HT1080 (cell line): ENCODE results near the gene ARAP2. TPM values are rescaled to one million over a fixed set of nuclear protein-coding genes. Genes with fewer than 3 reads are reported as not detected.

Experiments
- DNase-seq: peaks from one replicate; pipeline ENCODE4 v3.0.0-alpha.2; 2015; ENCODE audit warnings: low read depth
- total RNA-seq: library from RNA; depleted of rRNA; stranded (reverse); fragments of >200 nt; shearing (Covaris generic); gene quantifications from 2 replicates; pipeline ENCODE4 v1.2.3, GENCODE V29; 2014

Gene ARAP2
- total RNA-seq, 1 experiment from 2014 or later: 2.2 TPM

DNA sequence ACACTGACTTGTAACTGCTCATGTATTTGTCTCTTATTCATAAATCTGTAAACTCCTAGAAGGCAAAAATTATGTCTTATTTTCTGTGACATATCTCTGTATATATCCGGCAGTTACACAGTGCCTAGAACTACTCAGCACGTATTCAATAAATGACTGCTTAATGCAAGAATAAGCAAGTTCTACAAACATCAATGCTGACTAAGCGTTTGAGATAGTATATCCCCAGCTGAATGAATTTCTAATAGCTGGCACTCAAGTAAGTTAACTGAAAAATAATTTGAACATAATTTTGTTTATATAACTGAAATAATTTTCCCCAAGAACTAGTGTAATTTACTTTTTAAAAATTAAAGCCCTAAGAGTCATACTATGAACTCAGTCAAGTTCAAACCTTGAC lies 113.7 kb downstream of the ARAP2 start:
- no peak for DNase-seq

DNA sequence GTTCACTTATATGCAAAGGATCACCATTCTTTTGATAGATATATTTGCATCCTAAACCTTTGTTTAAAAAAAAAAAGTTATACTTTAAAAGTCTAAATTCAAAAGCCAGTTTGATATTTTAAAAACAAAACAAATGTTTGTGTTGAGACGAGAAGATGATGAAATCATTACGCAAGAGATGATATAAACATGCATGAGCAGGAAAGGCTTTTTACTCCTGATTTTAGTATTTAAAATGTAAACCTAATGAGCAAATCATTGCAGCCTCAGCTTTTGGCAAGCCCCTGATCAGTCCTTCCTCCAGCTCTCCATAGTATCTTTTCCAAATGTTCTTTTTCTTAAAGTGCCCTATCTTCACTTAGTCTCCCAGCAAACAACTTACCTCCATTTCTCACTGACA lies 115.6 kb downstream of the ARAP2 start:
- no peak for DNase-seq

DNA sequence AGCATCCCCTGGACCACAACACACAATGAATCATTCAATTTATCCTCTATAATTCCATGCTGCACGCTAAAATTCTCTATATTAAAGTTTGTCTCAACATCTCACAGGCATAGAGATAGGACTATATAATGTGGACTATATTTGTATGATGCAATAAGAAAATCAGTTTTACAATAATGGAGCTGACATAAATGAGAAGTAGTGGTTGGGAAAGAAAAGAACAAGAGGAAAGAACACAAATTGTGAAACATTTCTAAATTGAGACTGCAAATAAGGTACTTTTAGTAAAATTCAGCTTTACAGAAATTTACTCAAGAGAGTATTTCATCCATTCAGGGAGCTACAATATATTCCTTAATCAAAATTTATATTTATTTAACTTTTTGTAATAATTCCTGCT lies 120.4 kb downstream of the ARAP2 start:
- no peak for DNase-seq

DNA sequence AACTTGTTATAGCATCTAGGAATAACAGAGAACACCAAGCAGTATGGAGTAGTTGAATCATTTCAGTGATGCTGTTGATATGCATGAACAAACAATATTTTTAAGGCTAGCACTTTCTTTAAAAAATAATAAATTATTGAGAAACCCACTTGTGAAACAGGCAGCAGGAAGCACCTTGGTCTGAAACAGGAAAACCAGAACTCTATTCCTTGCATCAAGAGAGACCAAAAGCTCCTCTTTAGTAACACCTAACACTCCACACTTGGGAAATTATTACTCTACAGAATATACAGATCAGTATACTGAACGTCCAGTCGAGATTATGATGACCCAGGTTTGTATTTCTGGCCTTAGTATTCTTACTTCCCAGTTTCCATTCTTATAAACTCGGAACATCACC lies 129.0 kb downstream of the ARAP2 start:
- no peak for DNase-seq

DNA sequence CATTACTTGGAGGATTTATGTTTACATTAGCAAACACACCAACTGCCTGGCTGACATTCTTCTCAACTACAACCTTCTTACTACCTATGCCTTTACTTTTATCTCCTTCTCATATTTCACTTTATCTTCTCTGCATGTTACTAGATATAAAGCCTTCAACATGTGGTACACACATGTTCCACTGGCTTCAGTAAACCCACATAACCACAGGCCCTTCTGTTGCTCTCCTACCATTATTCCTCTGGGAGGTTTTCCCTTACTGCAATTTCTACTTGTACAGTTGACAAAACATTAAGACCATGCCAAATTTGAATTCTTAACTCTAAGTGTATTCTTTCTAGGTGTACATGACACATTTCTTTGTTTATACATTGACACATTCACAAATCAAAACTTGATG lies 133.1 kb downstream of the ARAP2 start:
- peak; percentile 24 for DNase-seq

DNA sequence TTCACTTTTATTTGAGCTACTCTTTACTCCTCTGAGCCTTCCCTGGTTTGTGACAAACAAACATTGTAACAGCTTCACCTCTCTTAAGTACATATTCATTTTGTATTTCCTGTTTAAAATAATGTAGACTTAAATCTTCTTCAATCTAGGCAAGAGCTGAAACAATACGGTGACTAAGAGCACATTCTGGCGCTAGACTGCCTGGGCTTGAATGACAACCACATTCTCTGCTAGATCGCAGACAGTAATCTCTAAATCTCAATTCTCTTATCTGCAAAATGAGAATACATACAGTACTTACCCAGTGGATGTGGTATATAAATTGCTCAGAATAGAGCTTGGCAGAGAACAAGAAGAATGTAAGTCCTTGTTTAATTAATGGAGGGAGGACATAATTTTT lies 144.8 kb downstream of the ARAP2 start:
- no peak for DNase-seq

DNA sequence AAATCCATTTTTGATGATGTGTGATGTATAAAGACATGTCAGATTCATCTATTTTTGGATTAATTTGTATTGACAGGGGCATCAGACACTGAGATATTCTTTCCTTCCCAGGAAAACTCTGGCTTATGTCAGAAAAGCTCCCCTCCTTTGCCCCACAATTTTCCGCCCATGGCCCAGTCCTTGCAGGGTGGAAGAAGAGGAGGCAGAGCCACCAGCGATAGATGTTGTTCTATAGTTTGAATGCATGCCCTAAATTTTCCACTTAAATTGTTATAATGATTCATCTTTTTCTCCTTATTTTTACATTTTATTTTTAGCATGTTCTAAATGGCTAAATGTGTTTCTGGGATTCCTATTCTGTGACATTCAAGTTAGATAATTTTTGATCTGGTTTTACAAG lies 149.3 kb downstream of the ARAP2 start:
- no peak for DNase-seq

DNA sequence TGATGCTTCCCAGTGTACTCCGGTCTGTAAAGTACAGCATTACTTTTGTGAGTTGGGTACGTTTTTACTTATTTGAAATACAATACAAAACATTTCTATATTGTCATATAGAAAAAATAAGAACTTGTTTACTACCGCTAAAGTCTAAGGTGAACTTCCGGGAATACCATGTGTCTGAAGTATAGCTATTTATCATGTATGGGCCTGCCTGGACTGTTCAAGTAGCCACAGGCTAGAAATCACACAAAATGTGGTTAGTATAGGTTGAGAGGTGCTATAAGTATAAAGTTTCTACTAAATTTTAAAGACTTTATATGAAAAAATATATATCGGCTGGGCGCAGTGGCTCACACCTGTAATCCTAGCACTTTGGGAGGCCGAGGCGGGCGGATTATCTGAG lies 152.3 kb downstream of the ARAP2 start:
- no peak for DNase-seq

DNA sequence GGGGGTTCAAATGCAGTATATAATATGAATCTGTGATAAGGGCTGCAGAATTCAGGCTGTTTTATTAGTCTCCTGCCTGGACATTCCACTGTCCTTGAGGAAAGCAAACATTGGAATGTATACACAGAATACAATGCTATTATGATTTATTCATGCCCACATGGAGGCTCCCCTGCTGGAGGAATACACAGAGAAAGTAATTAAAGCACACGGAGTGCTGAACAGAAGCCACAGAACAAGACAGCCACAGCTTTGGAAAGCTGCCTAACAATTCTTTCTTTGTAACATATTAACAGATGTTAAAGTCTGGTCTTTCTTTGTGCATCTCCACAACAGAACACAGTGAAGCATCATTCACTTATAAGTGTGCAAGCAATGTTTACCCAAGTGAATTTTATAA lies 155.8 kb downstream of the ARAP2 start:
- DNase-seq: no peak

DNA sequence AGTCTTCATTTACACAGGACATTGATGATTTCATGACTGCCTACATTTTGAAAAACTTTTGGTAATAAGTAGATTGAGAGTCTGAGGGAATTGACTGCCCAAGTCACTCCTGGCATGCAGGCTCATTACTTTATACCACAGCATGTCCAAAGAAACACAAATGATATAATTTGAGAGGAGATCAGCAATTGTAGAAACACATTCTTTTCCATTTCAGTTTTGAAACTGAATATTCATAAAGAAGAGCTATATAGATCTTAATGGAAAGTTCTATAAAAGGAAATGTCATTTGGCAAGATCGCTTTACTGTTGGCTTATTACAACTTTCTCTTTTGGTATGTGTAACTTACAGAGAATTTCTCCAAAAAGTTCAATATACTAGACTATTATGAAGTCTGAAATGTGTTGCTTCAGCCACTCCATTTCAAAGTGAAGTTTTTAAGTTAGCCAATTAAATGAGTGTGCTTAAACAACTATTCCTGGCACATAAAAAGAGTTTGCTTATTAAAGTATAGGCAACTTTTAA lies 158.0 kb downstream of the ARAP2 start:
- DNase-seq: no peak

DNA sequence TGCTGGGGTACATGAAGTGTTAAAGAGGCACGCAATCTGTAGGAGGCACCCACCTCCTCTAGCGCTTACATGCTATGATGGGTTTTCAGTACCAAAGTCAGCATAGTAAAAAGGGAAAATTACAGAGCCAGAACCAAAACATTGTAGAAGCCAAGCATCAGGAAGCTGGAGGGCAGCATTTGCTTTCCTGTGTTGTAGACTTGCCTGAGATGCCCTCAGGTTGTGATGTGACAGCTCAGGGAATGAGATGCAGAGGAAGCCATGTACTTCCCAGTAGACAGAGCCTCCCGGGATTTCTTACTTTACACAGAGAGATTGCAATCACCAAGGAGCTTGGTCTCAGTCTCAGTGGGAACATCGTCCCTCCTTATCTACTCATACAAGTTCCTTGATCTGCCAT lies 161.5 kb downstream of the ARAP2 start:
- no peak for DNase-seq

DNA sequence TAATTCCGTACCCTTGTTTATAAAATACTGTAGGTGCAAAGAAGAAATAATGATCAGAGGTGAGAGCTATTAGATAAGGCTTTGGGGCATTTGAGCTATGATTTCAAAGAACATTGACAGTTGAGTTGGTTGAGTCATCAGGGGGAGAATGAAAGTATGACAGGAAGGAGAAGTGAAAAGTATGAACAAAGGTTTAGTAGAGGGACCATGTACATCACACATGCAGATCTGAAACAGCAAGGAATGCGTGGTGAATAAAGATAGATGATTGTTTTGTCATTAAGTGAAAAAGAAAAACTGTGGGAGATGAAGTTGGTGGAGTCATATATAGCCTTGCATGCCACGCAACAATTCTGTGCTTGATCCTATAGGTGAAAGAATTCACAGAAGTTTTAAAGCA lies 163.1 kb downstream of the ARAP2 start:
- peak; percentile 47 for DNase-seq

DNA sequence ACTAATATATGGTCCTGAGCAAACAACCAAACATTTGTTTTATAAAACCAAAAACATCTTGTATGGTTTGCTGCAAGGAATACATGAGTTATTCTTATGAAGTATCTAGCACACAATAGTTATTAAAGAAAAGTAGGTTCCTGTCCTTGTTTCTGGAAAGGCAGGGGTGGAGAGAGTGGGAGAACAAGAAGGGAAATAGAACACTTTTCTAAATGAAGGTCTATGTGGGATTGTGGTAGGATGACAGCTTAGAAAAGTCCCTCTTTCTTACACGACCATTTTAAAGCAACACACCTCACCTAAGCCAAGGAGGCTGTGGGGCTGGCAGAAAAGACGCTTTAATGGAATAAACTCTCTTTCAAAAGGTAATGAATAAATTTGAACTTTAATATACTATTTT lies 164.6 kb downstream of the ARAP2 start:
- DNase-seq: no peak

DNA sequence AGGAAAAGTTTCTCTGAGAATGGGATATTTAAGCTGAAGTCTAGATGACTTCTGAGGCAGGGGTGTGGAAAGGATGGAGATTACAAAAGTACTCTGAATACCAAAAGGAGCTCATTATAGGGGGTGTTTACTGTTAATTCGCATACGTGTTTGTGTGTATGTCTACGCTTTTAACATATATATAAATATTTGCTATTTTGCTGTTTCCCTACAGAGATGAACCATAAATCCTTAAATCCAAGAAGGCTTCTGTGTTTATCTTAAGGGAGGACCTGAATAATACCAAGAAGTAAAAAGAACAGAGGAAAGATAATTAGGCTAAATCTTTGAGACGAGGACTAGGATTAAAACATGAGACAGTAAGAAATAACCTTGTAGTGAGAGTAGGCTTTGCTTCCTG lies 166.0 kb downstream of the ARAP2 start:
- DNase-seq: no peak

DNA sequence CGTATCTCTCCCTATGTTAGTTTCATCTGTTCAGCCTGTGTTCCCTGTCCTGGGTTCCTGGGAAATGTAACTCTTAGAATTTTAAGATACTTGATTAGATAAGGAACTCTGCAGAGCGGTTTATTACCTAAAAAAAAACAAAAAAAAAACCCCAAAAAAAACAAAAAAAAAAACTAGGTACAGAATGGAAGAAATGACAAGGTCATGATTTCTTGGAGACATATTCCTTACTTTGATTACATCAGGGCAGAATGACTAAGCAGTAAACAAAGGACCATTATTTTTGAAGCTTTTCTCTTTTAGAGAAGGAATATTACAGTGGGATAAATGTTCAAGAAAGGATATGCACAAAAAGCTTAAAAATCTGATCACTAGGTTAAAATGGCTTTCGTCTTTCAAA lies 171.8 kb downstream of the ARAP2 start:
- no peak for DNase-seq

DNA sequence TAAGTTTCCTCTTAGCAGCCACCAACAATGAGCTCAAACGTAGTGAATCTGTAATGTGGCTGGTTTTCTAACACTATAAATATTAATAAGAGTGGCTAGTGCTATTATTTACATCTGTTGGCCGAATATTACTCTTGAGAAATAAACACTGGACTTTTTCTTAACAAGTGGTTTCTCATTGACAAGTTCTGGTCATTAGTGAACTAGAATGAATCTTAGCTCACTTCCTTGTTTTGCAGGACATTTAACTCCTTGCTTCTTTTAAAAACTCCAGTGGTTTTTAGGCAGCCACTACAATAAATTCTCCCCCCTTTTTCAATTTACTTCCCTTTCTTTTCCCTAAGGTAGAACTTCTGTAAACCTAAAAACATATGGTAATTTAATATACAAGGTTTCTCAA lies 177.2 kb downstream of the ARAP2 start:
- no peak for DNase-seq

DNA sequence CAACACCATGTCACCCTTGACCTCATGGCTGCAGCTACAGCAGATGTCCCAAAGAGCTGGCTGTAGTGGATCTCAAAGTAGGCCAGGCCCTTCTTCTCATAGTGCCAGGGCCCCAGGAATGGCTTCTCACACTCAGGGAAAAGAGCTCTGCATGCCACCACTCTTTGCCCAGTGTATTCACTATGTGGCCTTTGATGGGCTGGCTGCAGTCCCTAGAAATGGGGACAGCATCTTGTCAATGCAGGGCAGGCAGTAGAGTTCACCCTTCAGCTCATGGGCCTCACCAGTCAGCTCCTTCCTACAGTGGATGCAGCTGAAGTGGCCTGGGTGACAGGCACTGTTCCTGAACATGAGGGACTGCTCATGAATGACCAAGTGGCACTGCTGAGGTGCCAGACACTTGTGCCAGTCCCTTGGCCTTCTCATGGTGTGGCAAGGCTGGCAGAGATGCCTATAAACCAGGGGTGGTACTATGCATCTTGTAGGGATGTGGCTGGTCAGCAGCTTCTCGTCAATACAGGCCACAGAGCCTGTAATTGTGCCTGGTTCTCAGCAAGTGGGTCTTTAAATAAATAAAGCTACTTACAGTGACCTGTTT lies 178.9 kb downstream of the ARAP2 start:
- no peak for DNase-seq

DNA sequence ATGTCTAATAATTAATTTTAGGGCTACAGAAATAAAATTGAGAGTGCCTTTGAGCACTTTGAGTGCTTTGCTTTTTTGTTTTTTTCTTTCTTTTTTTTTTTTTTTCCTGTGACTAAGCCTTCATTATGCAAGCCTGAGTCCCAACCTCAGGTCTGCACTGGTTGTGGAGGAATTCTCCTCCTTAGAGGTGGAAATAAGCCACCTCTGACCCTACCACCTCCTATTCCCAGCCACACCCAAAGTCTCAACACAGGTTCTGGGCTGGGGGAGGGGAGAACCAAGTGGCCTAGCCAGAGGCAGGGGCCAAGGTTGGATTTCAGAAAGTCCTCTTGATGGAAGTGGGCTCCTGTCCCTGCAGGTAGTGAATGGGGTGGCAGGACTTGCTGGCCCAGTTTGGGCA lies 180.2 kb downstream of the ARAP2 start:
- peak; percentile 6 for DNase-seq

DNA sequence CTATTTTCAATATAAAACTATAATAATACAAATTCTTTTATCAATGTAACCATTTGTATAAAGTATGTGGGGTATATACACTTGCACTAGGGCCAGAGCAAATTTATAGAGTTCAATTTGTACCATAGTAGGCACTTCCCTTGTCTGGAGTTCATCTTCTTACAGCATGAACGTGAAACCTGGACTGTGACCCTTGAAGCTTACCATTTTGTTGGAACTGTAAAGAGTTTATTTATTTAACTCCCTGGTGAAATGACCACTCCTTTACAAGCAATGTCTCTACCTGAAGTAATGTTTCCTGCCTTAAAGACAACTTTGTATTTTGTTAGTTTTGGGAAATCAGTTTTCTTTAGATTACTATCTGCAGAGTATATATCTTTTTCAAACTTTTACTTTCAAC lies 188.2 kb downstream of the ARAP2 start:
- DNase-seq: no peak

DNA sequence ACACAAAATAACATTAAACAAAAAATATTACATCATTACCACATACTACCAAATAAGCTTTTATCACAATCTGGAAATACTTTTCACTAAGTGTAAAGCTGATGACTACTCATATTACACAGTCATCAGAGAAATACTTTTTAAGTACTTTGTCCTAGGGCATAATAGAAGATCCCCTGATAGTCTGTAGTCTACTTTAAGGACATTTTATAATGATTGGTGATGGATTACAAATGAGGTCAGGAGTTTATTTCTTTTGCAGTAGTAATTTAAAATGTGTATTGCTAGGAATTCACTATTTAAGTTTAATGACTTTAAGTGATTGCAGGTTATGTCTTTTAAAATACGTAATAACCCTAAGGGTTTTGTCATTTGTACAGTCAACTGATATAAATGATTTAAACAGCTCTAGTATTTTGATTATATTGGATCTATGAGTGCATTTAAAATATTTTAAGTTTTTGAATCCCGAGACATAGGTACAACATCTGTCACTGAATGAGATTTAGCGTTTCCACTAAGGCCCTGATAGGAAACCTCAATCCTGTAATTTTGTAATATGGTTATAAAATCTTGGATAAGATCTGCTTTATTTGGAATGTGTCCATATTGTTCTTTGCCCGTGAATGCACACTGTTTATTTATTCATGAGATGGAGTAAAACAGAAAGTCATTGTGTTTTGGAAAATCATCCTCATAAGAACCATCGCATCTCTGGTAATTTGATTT lies 189.5 kb downstream of the ARAP2 start:
- no peak for DNase-seq

DNA sequence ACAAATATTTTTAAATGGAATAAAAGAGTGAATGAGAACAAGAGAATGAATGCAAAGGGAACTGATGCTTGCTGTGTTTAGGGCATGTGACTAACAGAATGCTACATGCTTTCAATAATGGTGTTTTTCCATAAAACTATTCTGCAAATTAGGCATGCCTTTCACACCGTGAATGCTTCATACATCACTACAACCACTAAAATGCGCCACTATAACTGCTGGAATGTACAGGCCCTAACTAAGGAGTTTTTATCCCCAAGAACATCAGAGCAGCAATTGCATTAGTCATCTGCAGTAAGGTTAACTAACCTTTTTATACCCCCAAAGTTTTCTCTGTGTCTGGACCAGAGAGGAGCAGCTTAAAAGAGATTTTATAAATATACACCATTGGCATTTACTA lies 190.4 kb downstream of the ARAP2 start:
- peak; percentile 11 for DNase-seq

DNA sequence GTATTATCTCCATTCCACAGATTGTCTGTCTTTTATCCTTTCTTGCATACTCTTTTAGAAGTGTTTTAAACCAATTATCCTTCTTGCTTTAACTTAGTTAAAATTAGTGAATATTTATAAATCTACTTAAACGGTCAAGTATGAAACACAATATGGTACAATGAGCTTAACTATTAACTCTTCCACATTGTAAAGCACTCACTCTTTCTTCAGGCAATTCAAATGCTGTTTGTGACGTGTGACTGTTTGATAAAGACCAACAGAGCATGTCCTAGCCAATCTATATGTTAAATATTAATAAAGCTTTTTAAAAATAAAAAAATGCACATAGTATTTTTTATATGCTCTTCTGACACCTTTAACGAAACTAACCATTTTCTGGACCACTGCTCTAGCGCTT lies 192.7 kb downstream of the ARAP2 start:
- no peak for DNase-seq

DNA sequence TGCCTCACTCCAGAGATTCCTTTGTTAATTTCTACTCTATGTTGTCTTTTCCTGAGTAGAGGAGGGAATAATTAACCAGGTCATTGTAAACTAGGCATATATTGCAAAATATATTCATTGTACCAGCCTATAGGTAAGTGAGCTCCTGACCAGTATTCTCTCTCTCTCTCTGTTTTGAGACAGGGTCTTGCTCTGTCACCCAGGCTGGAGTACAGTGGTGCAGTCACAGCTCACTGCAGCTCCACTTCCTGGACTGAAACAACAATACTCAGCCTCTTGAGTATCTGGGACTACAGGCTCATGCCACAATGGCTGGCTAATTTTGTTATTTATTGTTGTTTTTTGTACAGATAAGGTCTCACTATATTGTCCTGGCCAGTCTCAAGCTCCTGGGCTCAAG lies 198.3 kb downstream of the ARAP2 start:
- no peak for DNase-seq
